Activated naive CD8-positive, alpha-beta T cell treated with anti-CD3 and anti-CD28 coated beads, Interleukin-2, amount 50 U/mL, for 24 hours (primary cell): Measurements from ENCODE around the gene SRMS.
"Not testable (repeated sequence)": the region's sequence is repeated elsewhere in the genome, so short reads cannot be mapped to it uniquely, and the experiment has no call there.

ENCODE experiments used
- ATAC-seq: fragments of 150-1000 bp; cut with Tn5 transposase; one replicate; pipeline ENCODE4 v1.10.0; 2021
- DNase-seq: peaks from one replicate; pipeline ENCODE4 v3.0.0; 2021
- H3K27ac Mint-ChIP-seq: one replicate; pipeline ENCODE4 v1.8.0; 2021; ENCODE audit warnings: mild to moderate bottlenecking, mixed read lengths
- H3K27me3 Mint-ChIP-seq: one replicate; pipeline ENCODE4 v1.8.0; 2021; ENCODE audit warnings: mixed read lengths
- H3K36me3 Mint-ChIP-seq: one replicate; pipeline ENCODE4 v1.8.0; 2021; ENCODE audit warnings: low read depth, mixed read lengths
- H3K4me1 Mint-ChIP-seq: one replicate; pipeline ENCODE4 v1.8.0; 2021; ENCODE audit warnings: mixed read lengths
- H3K4me3 Mint-ChIP-seq: one replicate; pipeline ENCODE4 v1.8.0; 2021; ENCODE audit warnings: mild to moderate bottlenecking, moderate library complexity, mixed read lengths
- H3K9me3 Mint-ChIP-seq: one replicate; pipeline ENCODE4 v1.8.0; 2021; ENCODE audit warnings: mixed read lengths

The SRMS gene

GRCh38 chr20:63572071-63572787 is 24.7 kb upstream of the SRMS start:
- H3K27ac Mint-ChIP-seq = no peak overlapping the region
- DNase-seq (no peak), ATAC-seq (no peak)
- no peaks in the 10 kb centered on the region for H3K36me3 Mint-ChIP-seq
- peaks cover 25% of the 10 kb centered on the region for H3K4me1 Mint-ChIP-seq
- no peak overlapping the region for H3K4me3 Mint-ChIP-seq
- peaks cover 6% of the 10 kb centered on the region for H3K27me3 Mint-ChIP-seq
- no peaks in the 10 kb centered on the region for H3K9me3 Mint-ChIP-seq

GRCh38 chr20:63571087-63571478 is 23.5 kb upstream of the SRMS start:
- not testable (repeated sequence) for H3K27me3 Mint-ChIP-seq

GRCh38 chr20:63570281-63571086 is 22.9 kb upstream of the SRMS start:
- DNase-seq (no peak), ATAC-seq (no peak)
- Mint-ChIP-seq H3K4me1 (peaks cover 28% of the 10 kb centered on the region), H3K27me3 (peaks cover 6% of the 10 kb centered on the region), H3K4me3 (no peak overlapping the region), H3K27ac (no peak overlapping the region), H3K9me3 (no peaks in the 10 kb centered on the region), H3K36me3 (no peaks in the 10 kb centered on the region)

More at GRCh38 chr20:63571087-63571478, 23.5 kb upstream of the SRMS start:
- not testable (repeated sequence) for DNase-seq, H3K9me3 Mint-ChIP-seq, H3K27ac Mint-ChIP-seq, H3K4me3 Mint-ChIP-seq, ATAC-seq, H3K36me3 Mint-ChIP-seq
- H3K4me1 Mint-ChIP-seq = peaks cover 28% of the 10 kb centered on the region

DNA sequence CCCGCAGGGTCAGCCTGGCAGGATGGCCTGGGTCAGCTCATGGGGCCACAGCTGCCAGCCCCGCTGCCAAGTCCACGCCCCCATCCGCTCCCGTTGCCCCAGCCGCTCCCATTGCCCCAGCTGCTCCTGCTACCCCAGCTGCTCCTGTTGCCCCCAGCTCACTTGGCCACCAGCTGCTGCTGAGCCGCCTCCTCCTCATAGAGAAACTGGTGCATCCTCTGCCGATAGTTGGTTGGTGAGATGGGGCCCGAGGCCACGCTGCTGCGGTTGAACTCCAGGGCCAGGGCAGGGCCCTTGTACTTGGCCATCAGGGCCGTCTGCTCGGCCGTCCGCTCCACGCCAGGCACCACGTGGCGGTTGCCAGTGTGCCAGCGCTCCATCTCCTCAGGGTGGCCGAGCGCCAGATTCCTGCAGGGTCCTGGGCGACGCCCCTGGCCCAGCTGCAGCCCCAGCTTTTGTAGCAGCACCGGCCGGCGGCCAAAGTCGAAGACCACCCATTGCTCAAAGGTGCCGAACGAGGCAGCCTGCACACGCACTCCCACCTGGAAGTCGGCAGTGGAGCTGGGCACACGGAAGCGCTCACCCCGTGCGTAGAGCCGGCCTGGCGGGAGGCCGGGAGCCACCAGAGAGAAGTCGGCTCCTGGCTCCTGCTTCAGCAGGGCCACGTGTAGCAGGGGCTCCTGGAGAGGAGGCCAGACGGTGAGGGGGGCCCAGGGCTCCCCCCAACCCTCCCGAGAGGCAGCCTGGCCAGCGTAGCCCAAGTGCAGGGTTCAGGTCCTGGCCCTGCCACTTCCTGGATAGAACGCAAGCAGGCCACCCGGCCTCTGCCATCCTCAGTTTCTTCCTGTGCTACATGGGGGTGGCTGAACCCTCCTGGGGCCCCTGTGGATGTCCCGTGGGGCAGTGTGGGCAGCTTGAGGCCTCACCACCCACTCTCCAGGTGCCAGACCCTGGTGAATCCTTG is 21.7 kb upstream of the SRMS start:
- ATAC-seq (no peak), DNase-seq (no peak)
- H3K36me3 Mint-ChIP-seq = no peaks in the 10 kb centered on the region
- H3K4me1 Mint-ChIP-seq = peaks cover 28% of the 10 kb centered on the region
- H3K9me3 Mint-ChIP-seq = no peaks in the 10 kb centered on the region
- H3K4me3 Mint-ChIP-seq = no peak overlapping the region
- peaks cover 3% of the 10 kb centered on the region for H3K27me3 Mint-ChIP-seq
- H3K27ac Mint-ChIP-seq = no peak overlapping the region

DNA sequence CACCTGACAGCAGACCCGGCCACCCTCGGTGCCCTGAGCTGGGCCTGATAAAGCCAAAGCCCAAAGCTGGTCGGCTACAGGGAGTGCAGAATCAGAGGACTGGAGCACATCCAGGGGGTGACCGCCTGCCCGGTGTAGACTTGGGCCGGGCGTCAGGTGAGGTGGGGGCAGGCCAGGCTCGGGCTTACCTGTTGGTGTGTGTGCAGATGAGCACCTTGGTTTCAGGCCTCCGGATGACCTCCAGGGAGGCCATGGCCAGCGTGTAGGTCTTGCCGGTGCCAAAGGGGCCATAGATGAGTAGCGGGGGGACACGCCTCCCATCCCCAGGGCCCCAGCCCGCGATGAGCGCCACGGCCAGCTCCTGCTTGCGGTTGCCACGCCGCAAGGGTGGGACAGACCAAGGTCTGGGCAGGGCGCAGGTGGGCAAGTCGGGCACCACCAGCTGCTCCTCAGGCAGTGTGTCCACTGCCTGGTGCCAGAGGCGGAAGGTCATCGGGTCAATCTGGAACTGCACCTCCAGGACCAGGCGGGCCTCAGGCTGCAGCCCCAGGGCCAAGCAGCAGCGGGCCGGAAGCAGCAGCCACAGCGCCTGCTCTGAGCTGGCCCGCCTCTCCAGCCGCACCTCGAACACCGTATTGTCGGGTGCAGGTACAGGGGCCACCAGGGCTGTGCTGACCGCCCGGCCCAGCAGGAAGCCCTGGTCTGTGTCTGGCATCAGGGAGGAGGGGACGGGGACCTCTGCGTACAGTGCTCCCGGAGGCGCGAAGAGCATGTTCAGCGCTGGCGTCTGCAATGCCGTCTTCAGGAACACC is 20.8 kb upstream of the SRMS start:
- no peak for ATAC-seq
- Mint-ChIP-seq H3K27me3 (peaks cover 3% of the 10 kb centered on the region), H3K27ac (no peak overlapping the region), H3K4me3 (peak overlapping the region; percentile 54), H3K36me3 (no peaks in the 10 kb centered on the region), H3K9me3 (no peaks in the 10 kb centered on the region), H3K4me1 (peaks cover 25% of the 10 kb centered on the region)
- no peak for DNase-seq

- Mint-ChIP-seq H3K4me3 (peak overlapping the region; percentile 54), H3K9me3 (no peaks in the 10 kb centered on the region), H3K4me1 (peaks cover 25% of the 10 kb centered on the region), H3K27ac (peak overlapping the region; percentile 39), H3K36me3 (no peaks in the 10 kb centered on the region), H3K27me3 (peaks cover 3% of the 10 kb centered on the region)
- peak; percentile 64 for DNase-seq
- ATAC-seq = peak; percentile 81
These were observed 20.0 kb upstream of the SRMS start for GRCh38 chr20:63567386-63568169.

GRCh38 chr20:63567136-63567385 is 19.5 kb upstream of the SRMS start:
- ATAC-seq = no peak
- no peak for DNase-seq
- Mint-ChIP-seq H3K27me3 (peaks cover 3% of the 10 kb centered on the region), H3K36me3 (no peaks in the 10 kb centered on the region), H3K4me3 (no peak overlapping the region), H3K27ac (no peak overlapping the region), H3K9me3 (no peaks in the 10 kb centered on the region), H3K4me1 (peaks cover 25% of the 10 kb centered on the region)

DNA sequence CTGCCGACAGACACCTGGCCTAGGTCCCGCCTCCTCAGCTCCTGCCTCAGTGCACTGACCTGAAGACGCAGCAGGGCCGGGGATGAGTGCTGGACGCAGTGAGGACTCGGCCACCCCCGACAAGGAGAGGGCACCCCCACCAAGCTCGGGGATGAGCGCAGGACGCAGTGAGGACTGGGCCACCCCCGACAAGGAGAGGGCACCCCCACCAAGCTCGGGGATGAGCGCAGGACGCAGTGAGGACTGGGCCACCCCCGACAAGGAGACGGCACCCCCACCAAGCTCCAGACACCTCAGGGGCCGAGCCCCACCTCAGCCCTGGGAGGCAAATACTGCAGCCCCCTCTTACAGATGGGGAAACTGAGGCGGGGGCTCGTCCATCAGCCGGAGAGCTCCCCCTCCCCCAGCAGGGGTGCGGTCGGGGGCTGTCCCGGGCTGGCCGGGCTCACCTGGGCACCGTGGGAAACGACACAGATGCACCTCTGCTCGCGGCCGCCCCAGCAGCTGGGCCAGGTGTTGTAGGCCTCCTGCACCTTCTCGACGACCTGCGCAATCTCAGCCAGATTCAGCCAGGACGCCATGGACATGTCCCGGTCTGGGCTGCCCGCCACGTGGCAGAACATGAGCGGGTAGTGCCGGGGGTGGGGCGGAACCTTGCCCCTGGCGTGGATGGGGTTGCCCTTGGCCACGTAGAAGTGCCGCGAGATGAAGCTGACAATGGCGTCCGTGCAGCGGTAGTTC is 19.0 kb upstream of the SRMS start:
- Mint-ChIP-seq H3K9me3 (no peaks in the 10 kb centered on the region), H3K4me3 (no peak overlapping the region), H3K27ac (no peak overlapping the region), H3K4me1 (peaks cover 25% of the 10 kb centered on the region), H3K27me3 (peaks cover 3% of the 10 kb centered on the region), H3K36me3 (no peaks in the 10 kb centered on the region)
- ATAC-seq = no peak
- DNase-seq = peak; percentile 8

GRCh38 chr20:63565699-63566335 is 18.3 kb upstream of the SRMS start:
- Mint-ChIP-seq H3K4me3 (no peak overlapping the region), H3K4me1 (peaks cover 25% of the 10 kb centered on the region), H3K9me3 (no peaks in the 10 kb centered on the region), H3K27ac (no peak overlapping the region), H3K27me3 (peaks cover 3% of the 10 kb centered on the region), H3K36me3 (no peaks in the 10 kb centered on the region)
- DNase-seq (no peak), ATAC-seq (no peak)

GRCh38 chr20:63565021-63565698 is 17.6 kb upstream of the SRMS start:
- ATAC-seq (no peak), DNase-seq (no peak)
- Mint-ChIP-seq H3K36me3 (peaks cover 3% of the 10 kb centered on the region), H3K27ac (no peak overlapping the region), H3K4me3 (no peak overlapping the region), H3K9me3 (no peaks in the 10 kb centered on the region), H3K27me3 (peaks cover 3% of the 10 kb centered on the region), H3K4me1 (peaks cover 25% of the 10 kb centered on the region)

DNA sequence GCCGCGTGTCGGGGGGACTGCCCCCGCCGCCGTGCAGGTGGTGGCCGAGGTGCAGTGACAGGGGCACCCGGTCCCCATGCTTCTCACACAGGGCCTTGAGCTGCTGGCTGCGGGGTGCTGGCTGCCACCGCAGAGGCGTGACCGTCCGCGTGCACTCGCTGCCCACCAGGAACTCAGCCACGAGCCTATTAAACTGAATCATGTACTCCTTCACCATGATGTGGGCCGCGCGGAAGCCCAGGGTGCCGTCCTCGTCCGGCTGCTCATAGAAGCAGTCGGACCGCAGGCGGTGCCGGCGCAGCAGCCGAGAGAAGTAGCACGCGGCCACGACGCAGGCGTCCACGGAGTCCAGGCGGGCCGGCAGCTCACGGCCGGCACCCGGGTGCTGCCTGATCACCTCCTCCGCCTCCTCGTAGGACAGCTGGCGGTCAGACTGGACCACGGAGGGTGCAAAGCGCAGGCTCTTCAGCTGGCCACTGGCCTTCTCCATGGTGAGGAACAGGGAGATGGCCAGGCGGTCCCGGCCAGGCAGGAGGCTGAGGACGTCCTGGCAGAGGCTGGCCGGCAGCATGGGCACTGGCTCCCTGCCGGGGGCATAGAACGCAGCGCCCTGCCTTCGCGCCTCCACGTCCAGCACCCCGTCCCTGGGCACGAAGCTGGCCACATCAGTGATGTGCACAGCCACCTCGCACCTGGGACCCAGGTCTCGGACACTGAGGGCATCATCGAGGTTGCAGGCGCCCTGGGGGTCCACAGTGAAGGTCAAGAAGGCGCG is 16.7 kb upstream of the SRMS start:
- peaks cover 3% of the 10 kb centered on the region for H3K36me3 Mint-ChIP-seq
- H3K4me3 Mint-ChIP-seq = no peak overlapping the region
- DNase-seq = no peak
- H3K27me3 Mint-ChIP-seq = peaks cover 3% of the 10 kb centered on the region
- no peak for ATAC-seq
- no peaks in the 10 kb centered on the region for H3K9me3 Mint-ChIP-seq
- H3K4me1 Mint-ChIP-seq = peaks cover 21% of the 10 kb centered on the region
- no peak overlapping the region for H3K27ac Mint-ChIP-seq
